HG03378 (cell line): ENCODE data around the gene S1PR1.
A peak's percentile ranks its signal among the peaks of the same experiment; 100 is the strongest.
"Not testable (repeated sequence)": the region's sequence is repeated elsewhere in the genome, so short reads cannot be mapped to it uniquely, and the experiment has no call there.

ENCODE experiments used
- ATAC-seq: cut with Tn5 transposase; IDR thresholded peaks from one replicate; pipeline ENCODE4 v1.9.1; 2021; ENCODE audit warnings: mild to moderate bottlenecking, moderate library complexity; ENCODE audit not compliant: unreplicated experiment

Gene S1PR1

DNA sequence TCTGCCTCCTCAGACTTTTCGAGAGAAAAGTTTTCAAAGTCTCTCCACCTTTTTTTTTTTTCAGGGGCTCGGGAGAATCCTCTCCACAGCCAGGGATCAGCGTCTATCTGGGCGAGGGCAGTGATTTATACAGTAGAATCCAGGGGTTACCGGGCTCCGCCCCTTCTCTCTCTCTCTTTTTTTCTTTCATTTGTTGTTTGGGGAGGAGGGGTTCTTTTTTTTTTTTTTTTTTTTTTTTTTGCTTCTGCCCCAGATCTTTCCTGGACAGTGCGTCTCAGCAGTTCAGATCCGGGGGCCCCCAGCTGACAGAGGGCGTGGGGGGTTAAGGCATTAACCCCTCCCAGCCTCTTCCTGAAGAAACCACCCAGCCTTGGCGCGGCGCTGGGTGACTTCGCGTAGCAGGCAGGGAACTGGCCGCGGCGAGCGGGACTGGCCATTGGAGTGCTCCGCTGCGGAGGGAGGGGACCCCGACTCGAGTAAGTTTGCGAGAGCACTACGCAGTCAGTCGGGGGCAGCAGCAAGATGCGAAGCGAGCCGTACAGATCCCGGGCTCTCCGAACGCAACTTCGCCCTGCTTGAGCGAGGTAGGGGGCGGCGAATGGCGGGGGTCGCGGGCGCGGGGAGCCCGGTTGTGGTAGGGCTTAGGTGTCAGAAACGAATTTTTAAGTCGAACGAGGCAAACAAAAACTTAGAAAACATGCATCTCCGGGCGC lies at the start of gene S1PR1:
Gene S1PR1 (plus strand): TSS at position 504 of the 713 bp plus-strand sequence. CDS start 1,966 bp downstream, outside the sequence.
- ATAC-seq, result peak; percentile 25

DNA sequence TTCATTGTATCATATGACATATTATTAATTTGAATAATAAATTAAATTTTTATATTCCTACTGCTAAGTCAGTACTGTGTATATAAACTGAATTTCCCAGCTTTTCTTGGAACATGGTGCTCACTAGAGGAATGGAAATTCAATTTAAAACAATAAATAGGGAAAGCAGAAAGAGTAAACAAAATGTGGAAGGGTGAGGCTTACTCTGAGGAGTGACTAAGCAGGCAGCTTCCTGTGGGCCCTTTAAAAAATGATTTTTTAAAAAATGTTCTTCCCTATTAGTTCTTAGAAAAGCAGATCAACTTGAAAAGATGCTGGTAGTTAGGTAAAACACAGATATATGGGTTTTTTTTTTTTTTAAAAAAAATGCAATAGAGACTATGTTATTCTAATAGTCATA lies 49.5 kb upstream of the S1PR1 start:
- no peak for ATAC-seq

DNA sequence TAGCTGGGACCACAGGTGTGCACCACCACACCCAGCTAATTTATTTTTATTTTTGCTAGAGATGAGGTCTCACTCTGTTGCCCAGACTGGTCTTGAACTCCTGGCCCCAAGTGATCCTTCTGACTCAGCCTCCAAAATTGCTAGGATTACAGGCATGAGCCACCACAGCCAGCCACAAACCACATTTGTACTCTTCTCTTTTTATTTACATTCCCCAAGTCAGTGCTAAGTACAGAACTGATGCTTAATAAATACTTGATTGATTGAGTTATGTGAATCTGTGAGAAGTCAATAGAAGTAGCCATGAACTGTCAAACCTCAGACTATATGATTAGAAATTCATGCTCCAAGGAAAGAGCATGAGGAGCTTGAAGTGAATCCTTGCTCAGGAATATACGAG lies 48.5 kb upstream of the S1PR1 start:
- no peak for ATAC-seq

DNA sequence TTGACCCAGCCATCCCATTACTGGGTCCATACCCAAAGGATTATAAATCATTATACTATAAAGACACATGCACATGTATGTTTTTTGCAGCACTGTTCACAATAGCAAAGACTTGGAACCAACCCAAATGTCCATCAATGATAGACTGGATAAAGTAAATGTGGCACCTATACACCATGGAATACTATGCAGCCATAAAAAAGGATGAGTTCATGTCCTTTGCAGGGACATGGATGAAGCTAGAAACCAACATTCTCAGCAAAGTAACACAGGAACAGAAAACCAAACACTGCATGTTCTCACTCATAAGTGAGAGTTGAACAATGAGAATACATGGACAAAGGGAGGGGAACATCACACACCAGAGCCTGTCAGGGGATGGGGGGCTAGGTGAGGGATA lies 47.9 kb upstream of the S1PR1 start:
- not testable (repeated sequence) for ATAC-seq

DNA sequence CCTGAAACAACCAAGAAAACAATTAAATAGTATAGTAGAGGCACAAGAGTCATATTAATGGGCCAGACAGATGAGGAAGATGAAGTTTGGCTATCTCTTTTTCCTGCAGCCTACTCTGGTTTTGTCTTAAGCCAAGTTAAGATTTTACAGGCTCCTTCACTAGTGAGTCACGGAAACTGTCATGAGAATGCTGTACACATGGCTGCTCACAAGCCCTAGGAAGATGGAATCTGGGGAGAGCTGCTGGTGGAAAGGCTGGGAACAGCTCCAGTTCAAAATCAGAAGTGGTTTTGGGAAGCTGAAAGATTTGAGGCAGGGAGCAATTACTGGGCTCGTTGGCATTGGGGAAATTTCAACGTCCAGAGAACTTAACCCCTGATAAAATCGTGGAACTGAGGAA lies 46.4 kb upstream of the S1PR1 start:
- no peak for ATAC-seq

DNA sequence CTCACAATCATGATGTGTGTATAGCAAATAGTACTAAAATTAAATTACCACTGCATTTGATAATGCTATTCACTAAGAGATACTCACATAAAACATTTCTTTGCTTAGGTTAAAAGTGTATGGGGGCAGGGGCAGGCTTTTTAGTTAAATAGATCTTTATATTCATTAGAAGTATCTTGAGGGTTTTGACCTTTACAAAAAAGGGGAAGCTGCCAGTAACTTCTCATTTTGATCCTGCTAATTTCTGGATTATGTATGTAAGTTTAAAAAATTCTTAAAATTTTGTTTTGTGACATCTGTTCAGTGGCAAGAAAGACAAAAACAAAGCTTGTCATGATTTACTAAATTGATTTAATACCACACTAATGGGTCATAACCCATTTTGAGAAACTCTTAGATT lies 45.8 kb upstream of the S1PR1 start:
- no peak for ATAC-seq

DNA sequence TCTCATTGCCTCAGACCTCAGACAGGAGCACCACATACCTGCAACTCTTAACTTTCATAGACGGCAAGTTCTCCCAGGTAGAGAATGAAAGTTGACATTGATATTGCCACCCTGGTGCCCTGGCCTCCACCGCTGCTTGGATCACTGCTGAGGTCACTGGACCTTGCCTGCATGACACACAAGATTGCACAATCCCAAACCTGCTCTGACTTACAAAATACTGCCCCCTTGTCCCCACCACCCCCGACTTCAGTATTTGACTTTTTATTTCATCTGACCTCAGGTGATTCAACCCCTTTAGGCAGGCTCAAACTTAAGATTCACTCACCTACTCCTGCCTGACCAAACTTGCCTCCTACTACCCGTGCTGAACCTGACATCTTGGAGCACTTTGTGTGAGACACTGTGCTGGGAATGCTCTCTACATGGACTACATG lies 43.1 kb upstream of the S1PR1 start:
- ATAC-seq, result no peak

DNA sequence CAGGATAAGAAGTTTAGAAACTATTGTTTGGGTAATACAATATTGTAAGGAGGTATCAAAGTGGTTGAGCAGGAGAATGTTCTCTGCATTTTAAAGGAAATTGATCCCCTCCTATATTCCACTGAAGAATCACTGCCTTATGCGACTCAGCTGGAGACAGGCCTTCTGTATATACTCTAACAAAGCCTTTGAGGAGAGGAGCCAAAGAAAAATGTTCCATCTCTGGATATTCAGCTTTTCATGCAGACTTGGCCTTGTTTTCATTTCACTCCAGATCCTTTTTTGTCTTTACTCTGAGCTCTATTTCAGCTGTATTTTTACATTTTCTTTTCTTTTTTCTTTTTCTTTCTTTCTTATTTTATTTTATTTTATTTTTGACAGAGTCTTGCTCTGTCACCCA lies 42.1 kb upstream of the S1PR1 start:
- no peak for ATAC-seq

DNA sequence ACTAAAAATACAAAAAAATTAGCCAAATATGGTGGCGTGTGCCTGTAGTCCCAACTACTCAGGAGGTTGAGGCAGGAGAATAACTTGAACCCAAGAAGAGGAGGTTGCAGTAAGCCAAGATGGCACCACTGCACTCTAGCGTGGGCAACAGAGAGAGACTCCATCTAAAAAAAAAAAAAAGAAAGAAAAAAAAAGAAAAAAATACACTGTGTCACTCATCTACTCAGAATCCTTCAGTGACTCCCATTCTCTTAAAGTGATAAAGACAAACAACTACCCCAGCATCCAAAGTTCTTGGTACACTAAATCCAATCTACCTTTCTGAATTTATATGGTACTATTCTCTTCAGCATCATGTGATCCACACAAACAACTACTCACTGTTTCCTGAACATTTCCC lies 40.2 kb upstream of the S1PR1 start:
- no peak for ATAC-seq

DNA sequence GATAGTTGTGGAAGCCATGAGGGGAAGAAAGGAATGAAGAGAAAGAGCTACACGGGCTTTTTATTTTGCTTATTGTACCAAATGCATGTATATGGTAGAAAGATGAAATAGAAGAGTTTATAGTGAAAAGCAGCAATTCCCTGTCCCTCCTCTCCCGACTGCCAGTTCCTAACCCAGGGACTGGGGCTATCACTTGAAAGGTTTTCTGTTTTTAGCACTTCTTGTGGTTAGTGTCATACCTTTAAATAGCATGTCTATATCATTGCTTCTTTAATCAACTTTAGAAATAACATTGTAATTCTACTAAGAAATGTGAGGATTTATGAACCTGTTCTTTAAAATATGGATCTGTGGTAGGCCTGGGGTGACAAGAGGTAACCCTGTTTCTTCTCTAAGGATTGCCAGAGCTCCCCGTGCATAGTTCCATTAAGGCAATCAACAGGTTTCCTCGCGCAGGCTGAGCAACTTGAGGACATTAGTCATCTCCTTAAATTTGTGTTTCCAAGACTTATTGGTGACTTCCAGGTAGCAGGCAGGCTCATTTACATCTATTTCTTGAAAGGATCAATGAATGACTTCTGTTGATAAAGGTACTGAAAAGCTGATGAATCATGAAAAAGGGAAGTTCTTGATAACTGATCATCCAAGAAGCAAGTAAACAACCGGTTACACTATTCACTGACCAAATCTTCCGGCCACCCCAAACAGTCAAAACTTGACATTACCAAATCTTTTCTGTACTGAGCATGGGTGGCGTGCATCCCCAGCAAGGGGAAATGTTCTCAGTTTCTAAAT lies 37.8 kb upstream of the S1PR1 start:
- ATAC-seq, result peak; percentile 99

DNA sequence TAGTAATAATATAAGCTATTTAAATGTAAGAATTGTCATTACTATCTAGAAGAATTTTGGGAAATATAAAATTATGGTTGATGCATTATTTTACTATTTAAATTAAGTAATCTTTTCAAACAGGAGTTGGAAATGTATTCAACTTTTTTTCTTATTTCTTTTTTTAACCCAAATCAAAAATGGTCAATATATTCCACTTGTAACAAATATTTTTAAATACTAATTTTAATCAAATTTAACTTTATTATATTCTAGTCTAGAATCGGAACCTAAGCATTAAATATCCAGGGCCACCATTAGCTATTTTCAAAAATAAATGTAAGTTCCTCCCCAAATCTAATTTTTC lies 37.2 kb upstream of the S1PR1 start:
- ATAC-seq, result no peak

DNA sequence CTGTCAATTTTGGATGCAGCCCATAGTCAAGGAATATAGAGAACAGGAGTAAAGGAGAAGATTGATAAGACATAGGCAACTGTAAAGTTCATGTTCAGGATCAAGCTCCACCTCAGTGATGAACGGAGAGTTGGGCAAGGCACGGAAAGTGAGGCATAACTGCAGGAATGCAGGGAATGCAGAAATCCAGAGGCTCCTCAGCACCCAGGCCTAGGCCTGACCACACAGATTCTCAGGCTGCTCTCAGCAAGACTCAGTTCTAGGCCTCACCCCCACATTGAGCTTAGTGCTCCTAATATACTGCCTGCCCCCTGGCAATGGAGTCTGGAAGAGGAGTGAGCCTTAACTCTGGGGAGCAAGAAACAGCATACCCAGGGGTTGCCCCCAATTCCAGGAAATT lies 36.3 kb upstream of the S1PR1 start:
- no peak for ATAC-seq

DNA sequence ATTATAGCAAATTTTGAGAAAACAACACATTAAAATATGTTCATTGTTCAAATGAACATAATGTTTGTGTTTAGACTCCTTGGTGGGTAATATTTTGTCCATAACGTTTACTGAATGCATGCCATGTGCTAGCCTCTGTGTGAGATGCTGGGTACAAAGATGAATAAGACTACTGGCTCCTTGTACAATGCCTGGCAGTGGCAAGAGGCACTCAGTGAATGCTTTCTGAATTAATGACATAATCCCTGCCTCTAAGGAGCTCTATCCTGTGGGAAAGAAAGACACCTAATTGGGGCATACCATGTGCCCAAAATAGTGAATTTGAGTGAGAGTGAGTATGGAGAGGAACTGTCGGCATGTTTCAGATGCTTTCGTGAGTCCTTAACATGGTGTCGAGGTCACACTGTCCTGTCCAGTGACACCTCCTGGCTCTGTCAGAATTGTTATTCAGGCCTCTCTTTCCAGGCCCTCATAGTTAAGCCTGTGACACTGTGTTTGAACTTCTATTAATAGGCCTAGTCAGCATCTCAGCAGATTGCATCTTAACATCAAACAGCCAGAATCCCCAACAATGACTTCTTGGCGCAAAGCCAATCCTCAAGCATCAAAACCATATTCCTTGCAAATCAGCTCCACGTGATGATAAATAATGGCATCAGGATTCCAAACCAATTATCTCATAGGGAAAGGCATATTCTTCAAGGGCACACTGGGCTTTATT lies 32.8 kb upstream of the S1PR1 start:
- no peak for ATAC-seq

DNA sequence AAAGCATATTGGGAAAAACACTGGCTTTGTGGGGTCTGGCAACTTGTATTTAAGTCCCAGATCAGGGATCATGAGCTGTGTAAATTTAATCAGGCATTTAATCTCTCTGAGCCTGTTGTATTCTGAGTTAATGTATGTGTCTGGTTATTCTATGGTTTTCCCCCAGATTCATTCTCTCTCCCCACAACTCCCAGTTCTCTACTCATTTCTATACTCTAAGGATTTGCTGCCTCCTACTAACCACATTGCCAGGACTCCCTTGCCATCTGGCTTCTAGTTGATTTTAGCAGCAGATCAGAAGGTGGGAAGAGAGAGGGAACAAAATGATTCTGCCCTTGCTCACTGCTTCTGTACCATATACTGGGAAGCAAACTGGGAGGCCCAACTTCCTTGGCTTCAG lies 31.4 kb upstream of the S1PR1 start:
- ATAC-seq, result no peak

DNA sequence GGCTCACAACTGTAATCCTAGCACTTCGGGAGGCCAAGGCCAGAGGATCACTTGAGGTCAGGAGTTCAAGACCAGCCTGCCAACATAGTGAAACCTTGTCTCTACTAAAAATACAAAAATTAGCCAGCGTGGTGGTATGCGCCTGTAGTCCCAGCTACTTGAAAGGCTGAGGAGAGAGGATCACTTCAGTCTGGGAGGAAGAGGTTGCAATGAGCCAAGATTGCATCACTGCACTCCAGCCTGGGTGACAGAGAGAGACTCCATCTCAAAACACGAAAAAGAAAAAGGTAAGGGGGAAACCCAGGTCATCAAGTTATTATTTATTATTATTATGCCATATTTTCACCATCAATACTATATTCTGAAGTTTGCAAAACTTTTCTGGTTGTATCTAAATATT lies 30.7 kb upstream of the S1PR1 start:
- peak; percentile 57 for ATAC-seq

DNA sequence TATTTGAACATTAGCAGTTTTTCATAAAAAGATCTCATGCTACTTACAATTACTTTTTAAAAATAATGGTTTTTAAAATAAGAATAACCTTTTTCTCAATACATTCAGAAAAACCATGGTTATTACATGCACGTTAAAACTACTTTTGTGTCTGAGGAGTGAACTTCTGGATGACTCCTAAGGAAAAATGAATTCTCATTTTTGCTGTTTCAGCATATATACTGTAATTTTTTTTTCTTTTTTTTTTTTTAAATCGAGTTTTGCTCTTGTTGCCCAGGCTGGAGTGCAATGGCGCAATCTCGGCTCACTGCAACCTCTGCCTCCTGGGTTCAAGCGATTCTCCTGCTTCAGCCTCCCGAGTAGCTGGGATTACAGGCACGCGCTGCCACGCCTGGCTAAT lies 29.5 kb upstream of the S1PR1 start:
- not testable (repeated sequence) for ATAC-seq

DNA sequence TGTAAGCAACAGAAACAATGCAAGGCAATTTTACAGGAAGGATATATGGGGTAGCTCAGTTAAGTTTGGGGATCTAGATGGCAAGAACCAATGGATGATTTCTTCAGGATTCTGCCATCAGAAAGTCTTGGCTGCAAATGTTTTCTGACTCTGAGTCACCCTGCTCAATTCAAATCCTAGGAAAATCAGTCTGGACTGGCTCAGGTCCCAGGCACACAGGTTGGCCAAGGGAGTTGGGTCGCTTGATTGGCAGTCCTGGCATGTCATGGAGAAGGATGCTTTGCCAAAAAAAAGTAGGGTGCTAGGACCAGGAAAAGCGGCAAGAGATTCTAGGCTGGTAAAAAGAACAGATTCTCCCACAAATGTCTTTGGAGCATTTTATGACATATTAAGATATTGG lies 28.9 kb upstream of the S1PR1 start:
- no peak for ATAC-seq

DNA sequence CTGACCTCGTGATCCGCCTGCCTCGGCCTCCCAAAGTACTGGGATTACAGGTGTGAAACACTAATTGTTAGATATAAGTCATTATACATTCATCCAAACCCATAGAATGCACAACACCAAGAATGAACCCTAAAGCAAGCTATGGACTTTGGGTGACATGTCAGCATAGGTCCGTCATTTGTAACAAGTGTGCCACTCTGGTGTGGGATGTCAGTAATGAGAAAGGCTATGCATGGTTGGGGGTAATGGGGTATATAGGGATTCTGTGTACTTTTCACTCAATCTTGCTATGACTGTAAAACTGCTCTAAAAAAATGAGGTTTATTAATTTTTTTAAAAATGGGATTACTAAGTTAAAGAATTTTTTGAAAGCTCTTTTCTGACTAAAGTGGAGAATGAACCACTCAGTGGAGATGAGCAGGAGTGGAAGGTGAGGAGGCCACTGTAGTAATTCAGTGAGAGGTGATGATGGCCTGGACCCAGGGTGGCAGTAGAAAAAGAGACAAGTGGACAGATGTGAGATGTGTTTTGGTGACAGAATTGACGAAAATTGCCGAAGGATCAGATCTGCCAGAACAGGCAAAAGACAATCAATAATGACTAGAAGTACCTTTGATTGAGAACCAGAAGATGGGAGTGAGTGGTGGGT lies 21.3 kb upstream of the S1PR1 start:
- ATAC-seq, result no peak

DNA sequence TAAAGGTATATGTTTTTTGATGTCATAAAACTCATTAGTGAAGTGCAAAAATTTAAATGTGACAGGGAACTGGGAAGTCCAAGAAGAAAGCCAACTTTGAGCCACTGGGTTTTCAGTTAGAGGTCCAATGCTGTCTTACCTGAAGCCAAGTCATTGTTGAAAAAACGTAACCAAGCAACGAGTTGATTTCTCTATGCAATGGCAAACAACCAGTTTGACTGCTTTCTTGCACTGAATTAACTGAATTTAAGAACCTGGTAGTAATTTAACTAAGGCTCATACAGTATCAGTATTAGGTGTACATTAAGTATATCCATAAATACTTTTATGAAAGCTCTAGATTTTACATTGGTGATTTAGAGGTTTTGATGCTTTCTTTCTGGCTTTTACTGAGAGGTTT lies 20.2 kb upstream of the S1PR1 start:
- ATAC-seq, result no peak

DNA sequence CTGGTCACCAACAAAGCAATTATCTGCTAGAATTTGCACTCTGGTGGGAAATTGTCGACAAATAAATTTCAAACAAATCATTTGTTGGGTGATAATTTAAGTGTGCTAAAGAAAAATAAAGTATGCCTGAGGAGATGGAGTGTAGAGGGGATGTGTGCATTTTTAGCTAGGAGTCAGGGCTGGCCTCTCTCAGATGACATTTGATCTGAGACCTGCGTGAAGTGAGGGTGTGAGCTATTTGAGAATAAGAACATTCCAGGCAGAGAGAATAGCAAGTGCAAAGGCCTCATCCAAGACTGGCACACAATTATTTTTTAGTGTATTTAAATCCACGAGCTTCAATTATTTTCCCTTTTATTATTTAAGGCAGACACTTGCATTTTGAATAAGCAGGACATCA lies 19.7 kb upstream of the S1PR1 start:
- ATAC-seq, result no peak

DNA sequence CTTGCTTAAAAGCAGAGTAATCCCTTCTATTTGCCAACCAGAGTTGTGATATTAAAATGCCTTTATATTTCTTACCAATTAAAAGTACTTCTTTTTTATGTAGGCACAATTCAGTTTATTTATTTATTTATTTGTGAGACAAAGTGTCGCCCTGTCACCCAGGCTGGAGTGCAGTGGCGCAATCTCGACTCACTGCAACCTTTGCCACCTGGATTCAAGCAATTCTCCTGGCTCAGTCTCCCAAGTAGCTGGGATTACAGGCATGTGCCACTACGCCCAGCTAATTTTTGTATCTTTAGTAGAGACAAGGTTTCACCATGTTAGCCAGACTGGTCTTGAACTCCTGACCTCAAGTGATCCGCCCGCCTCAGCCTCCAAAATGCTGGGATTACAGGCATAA lies 17.9 kb upstream of the S1PR1 start:
- ATAC-seq, result not testable (repeated sequence)
